GM12865 (cell line): Measurements from ENCODE around the gene GRIK5.
"Not testable (repeated sequence)": the region's sequence is repeated elsewhere in the genome, so short reads cannot be mapped to it uniquely, and the experiment has no call there.

Source experiments
- DNase-seq: peaks from one replicate; pipeline ENCODE4 v3.0.0; 2010; ENCODE audit warnings: low read depth
- H3K4me3 ChIP-seq: 2 replicates; pipeline ENCODE4 v1.5.1; 2011; ENCODE audit warnings: mild to moderate bottlenecking, low read depth, low read length, control low read depth
- CTCF ChIP-seq: IDR thresholded peaks from 2 replicates; pipeline ENCODE4 v1.5.1; 2011; ENCODE audit warnings: low read length, control low read depth, low read depth, inconsistent platforms; ENCODE audit not compliant: insufficient read depth; ENCODE audit errors: missing control alignments

GRIK5 gene

GRCh38 chr19:42102877-42103276, 32.9 kb upstream of the GRIK5 start:
- no peak for TF ChIP-seq CTCF
- no peak for DNase-seq
- no peak overlapping the region for H3K4me3 ChIP-seq

- H3K4me3 ChIP-seq, DNase-seq: not testable (repeated sequence)
Measured at GRCh38 chr19:42100241-42100640, 30.2 kb upstream of the GRIK5 start.

GRCh38 chr19:42099336-42099925, 29.4 kb upstream of the GRIK5 start:
- no peak for DNase-seq
- H3K4me3 ChIP-seq, result no peak overlapping the region
- TF ChIP-seq CTCF, result no peak

GRCh38 chr19:42098781-42099180, 28.8 kb upstream of the GRIK5 start:
- H3K4me3 ChIP-seq, result no peak overlapping the region
- no peak for TF ChIP-seq CTCF
- no peak for DNase-seq

GRCh38 chr19:42097461-42097860, 27.5 kb upstream of the GRIK5 start:
- DNase-seq, result no peak
- TF ChIP-seq CTCF, result no peak
- no peak overlapping the region for H3K4me3 ChIP-seq

- no peak overlapping the region for H3K4me3 ChIP-seq
- DNase-seq, result no peak
- no peak for TF ChIP-seq CTCF
Measured at GRCh38 chr19:42096255-42096837, 26.3 kb upstream of the GRIK5 start.

- no peak overlapping the region for H3K4me3 ChIP-seq
- no peak for TF ChIP-seq CTCF
- DNase-seq, result no peak
Measured at GRCh38 chr19:42095814-42096230, 25.8 kb upstream of the GRIK5 start.
